GM18861 (cell line): ENCODE measurements around the gene HOXD4.

Experiments
- ATAC-seq: cut with Tn5 transposase; IDR thresholded peaks from one replicate; pipeline ENCODE4 v1.9.1; 2021; ENCODE audit not compliant: unreplicated experiment

Gene HOXD4

DNA sequence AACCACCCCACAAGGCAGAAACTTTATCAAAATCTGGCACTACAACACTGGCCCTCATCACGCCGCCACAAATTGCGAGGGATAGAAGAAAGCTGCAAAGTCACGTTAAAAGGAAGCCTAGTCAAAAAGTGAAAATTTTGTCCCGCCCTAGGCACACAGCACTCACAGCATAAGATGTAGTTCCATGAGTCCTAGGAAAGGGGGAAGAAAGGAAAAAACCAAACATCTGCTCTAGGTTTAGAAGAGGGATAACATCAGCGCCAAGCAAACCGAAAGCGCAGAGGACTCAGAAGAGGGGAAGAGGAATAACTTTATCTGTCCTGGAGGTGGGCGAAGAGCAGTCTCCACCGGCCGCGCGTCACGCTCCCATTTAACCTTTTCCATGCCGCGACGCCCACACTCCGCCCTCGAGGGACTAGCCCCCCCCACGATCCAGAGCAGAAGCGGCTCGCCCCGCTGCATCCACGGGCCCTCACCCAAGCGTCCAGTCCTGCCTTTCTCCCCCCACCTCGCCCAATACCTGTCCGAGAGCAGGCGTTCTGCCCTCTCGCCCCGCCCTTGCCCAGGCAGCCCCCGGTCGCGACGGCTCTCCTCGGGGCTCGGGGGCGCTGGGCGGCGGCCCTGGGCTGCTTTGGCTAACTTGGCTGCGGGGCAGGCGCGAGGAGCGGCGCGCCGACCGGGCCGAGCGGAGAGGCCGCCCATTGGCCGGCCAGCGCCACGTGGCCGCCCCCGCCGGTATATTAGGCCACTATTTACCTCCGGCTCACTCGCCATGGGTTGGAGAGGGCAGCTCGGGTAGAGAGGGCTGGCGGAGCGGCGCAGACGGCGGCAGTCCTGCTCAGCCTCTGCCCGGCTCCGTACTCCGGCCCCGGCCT lies 36.8 kb downstream of the HOXD4 start, which contains the start of gene HOXD1:
Gene HOXD1, plus strand, starts transcription at position 770 of the 875 bp plus-strand sequence. CDS start 134 bp downstream, outside the sequence.
- no peak for ATAC-seq

DNA sequence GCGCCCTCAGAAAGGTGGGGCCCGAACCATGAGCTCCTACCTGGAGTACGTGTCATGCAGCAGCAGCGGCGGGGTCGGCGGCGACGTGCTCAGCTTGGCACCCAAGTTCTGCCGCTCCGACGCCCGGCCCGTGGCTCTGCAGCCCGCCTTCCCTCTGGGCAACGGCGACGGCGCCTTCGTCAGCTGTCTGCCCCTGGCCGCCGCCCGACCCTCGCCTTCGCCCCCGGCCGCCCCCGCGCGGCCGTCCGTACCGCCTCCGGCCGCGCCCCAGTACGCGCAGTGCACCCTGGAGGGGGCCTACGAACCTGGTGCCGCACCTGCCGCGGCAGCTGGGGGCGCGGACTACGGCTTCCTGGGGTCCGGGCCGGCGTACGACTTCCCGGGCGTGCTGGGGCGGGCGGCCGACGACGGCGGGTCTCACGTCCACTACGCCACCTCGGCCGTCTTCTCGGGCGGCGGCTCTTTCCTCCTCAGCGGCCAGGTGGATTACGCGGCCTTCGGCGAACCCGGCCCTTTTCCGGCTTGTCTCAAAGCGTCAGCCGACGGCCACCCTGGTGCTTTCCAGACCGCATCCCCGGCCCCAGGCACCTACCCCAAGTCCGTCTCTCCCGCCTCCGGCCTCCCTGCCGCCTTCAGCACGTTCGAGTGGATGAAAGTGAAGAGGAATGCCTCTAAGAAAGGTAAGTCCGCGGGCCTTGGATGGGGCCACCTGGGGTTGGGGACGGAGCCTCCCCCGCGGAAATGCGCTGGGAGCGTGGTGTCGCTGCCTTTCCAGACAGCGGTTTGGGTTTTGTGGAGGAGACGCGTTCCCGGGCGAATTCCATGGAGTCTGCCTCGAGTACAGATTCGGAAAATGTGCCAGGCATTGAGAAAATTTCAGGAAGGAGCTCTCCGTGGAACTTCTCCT lies 37.7 kb downstream of the HOXD4 start:
- ATAC-seq: no peak

- ATAC-seq: no peak
Measured at GRCh38 chr2:176189681-176190641, 38.6 kb downstream of the HOXD4 start.

DNA sequence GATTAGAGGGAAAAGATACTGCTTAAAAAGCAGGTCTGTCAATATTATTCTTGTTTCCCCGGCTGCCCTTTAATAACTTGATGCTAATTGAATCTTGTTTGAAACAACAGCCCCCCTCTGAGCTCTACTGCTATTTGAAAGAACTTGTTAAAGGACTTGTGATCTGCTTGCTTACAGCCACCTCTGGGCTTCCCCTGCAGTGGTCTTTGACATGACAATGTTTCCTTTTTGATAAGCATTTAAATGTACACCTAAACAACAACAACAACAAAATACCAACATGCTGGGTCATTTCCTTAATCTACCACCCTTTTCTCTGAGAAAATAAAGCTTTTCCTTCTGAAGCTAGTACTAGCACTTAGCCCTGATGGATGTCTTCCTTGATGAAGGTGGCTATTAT lies 41.0 kb downstream of the HOXD4 start:
- no peak for ATAC-seq

DNA sequence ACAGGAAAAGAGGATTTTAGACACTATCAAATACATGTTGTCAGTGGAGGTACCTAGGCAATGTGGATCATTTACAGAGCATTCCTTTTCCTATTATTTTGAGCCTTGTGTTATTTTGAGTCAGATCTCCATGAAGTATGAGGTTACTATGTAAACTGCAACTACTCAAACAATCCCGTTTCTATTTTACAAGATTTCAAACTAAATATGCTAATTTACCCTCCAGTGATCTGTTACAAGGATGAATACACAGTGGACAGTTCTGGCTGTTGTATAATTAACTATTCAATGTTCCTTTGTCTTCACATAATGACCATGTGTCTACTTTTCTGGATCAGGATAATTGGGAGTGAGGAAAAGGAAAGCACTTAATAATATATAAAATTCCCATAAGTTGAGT lies 41.7 kb downstream of the HOXD4 start:
- no peak for ATAC-seq

DNA sequence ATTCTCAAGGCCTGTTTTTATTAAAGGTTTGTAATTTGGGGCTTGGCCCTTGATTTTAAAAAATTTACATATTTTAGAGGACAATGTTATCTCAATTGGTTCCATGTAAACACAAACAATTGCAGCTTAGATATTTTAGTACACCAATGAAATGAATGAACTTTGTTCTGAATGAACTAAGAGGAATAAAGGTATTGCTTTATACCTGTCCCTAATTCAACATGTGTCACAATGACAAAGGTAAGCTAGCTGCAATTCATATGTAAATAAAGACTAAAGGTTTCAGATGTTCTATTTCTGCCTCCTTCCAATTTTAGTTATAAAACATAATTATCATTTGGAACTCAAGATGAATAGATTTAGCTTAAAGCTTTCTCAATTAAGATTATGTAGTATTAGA lies 48.6 kb downstream of the HOXD4 start:
- no peak for ATAC-seq

DNA sequence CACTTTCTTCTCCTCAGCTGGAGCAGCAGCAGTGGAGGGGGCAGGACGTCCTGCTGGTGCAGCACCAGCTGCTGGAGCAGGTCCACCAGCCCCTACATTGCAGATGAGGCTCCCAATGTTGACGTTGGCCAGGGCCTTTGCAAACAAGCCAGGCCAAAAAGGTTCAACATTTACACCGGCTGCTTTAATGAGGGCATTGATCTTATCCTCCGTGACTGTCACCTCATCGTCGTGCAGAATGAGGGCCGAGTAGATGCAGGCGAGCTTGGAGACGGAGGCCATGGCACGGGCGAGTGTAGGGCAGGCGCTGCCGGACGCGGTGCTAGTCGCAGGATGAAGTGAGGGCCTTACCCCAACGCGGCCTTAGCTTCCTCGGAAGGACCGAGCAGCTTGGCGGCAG lies 49.6 kb downstream of the HOXD4 start:
- no peak for ATAC-seq

GRCh38 chr2:176202491-176202890 lies 51.1 kb downstream of the HOXD4 start:
- no peak for ATAC-seq
